ENCODE results near the gene SDSL. TPM values are rescaled to one million over a fixed set of nuclear protein-coding genes. Genes with fewer than 3 reads are reported as not detected.

Gene SDSL
- total and polyA plus RNA-seq, 2 experiments from 2014 or later: not detected

DNA sequence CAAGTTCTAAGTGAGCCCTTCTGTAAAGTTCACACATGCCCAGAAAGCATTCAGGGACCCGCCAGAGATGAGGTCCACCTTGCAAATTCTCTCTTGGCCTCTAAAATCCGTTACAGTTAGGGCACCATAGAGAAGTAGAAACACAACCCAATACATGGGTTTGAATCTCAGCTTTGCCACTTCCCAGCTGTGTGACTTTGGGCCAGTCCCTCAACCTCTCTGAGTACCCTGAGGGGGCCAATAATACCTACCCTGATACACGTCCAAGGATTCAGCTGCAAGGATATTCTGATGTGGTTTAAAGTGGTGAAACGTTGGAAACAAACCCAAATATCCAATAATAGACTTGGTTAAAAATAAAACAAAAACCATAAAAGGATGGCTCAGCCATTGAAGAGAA lies 37.8 kb downstream of the SDSL start:
- H3K27ac Mint-ChIP-seq: no peak overlapping the region
- no peak for DNase-seq (ENCODE audit: low spot score)
- no peak overlapping the region for H3K4me2 ChIP-seq
- no peak for ATAC-seq
- no peak overlapping the region for H3K4me3 Mint-ChIP-seq
- no peak overlapping the region for H3K27ac ChIP-seq (ENCODE audit: low read depth)
- H3K4me3 ChIP-seq: no peak overlapping the region
- H3K36me3 Mint-ChIP-seq (ENCODE audit: low read depth): no peaks in the 10 kb centered on the region
- H4K20me1 ChIP-seq (replicated peaks; ENCODE audit: insufficient read depth): no peaks in the 10 kb centered on the region
- H3K79me2 ChIP-seq (replicated peaks; ENCODE audit: insufficient read depth): no peaks in the 10 kb centered on the region
- TF ChIP-seq, protein P1, sequence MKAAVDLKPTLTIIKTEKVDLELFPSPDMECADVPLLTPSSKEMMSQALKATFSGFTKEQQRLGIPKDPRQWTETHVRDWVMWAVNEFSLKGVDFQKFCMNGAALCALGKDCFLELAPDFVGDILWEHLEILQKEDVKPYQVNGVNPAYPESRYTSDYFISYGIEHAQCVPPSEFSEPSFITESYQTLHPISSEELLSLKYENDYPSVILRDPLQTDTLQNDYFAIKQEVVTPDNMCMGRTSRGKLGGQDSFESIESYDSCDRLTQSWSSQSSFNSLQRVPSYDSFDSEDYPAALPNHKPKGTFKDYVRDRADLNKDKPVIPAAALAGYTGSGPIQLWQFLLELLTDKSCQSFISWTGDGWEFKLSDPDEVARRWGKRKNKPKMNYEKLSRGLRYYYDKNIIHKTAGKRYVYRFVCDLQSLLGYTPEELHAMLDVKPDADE (IDR thresholded peaks at IDR 0.05): no peak
- TF ChIP-seq ZNF114 (CRISPR knock-in tag; IDR thresholded peaks at IDR 0.05) (no peak), STAT1 (IDR thresholded peaks at IDR 0.05; ENCODE audit: unreplicated experiment) (no peak), CREB1 (CRISPR knock-in tag; IDR thresholded peaks at IDR 0.05; ENCODE audit: low read depth) (no peak), POLR2AphosphoS5 (IDR thresholded peaks at IDR 0.05; ENCODE audit: low read depth) (no peak), NANOG (IDR thresholded peaks at IDR 0.05; ENCODE audit: borderline replicate concordance) (no peak), JUNB (IDR thresholded peaks at IDR 0.05; ENCODE audit: unreplicated experiment) (no peak)
- TF ChIP-seq, protein P2, sequence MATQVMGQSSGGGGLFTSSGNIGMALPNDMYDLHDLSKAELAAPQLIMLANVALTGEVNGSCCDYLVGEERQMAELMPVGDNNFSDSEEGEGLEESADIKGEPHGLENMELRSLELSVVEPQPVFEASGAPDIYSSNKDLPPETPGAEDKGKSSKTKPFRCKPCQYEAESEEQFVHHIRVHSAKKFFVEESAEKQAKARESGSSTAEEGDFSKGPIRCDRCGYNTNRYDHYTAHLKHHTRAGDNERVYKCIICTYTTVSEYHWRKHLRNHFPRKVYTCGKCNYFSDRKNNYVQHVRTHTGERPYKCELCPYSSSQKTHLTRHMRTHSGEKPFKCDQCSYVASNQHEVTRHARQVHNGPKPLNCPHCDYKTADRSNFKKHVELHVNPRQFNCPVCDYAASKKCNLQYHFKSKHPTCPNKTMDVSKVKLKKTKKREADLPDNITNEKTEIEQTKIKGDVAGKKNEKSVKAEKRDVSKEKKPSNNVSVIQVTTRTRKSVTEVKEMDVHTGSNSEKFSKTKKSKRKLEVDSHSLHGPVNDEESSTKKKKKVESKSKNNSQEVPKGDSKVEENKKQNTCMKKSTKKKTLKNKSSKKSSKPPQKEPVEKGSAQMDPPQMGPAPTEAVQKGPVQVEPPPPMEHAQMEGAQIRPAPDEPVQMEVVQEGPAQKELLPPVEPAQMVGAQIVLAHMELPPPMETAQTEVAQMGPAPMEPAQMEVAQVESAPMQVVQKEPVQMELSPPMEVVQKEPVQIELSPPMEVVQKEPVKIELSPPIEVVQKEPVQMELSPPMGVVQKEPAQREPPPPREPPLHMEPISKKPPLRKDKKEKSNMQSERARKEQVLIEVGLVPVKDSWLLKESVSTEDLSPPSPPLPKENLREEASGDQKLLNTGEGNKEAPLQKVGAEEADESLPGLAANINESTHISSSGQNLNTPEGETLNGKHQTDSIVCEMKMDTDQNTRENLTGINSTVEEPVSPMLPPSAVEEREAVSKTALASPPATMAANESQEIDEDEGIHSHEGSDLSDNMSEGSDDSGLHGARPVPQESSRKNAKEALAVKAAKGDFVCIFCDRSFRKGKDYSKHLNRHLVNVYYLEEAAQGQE (IDR thresholded peaks at IDR 0.05; ENCODE audit: unreplicated experiment): no peak
- TF ChIP-seq, protein P3, sequence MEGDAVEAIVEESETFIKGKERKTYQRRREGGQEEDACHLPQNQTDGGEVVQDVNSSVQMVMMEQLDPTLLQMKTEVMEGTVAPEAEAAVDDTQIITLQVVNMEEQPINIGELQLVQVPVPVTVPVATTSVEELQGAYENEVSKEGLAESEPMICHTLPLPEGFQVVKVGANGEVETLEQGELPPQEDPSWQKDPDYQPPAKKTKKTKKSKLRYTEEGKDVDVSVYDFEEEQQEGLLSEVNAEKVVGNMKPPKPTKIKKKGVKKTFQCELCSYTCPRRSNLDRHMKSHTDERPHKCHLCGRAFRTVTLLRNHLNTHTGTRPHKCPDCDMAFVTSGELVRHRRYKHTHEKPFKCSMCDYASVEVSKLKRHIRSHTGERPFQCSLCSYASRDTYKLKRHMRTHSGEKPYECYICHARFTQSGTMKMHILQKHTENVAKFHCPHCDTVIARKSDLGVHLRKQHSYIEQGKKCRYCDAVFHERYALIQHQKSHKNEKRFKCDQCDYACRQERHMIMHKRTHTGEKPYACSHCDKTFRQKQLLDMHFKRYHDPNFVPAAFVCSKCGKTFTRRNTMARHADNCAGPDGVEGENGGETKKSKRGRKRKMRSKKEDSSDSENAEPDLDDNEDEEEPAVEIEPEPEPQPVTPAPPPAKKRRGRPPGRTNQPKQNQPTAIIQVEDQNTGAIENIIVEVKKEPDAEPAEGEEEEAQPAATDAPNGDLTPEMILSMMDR (conservative IDR thresholded peaks at IDR 0.05; ENCODE audit: low read depth in 2 of 2): no peak
- no peaks in the 10 kb centered on the region for H3K9me3 Mint-ChIP-seq
- H3K9me2 ChIP-seq (ENCODE audit: insufficient read depth): no peaks in the 10 kb centered on the region
- peaks cover 21% of the 10 kb centered on the region for H3K4me1 ChIP-seq (ENCODE audit: insufficient read depth)
- no peaks in the 10 kb centered on the region; the same call in 1 of the 2 replicates for H3F3A ChIP-seq (replicated peaks; ENCODE audit: low read depth)
- peaks cover 46% of the 10 kb centered on the region for H3K27me3 Mint-ChIP-seq (ENCODE audit: insufficient read depth, low read depth, poor library complexity)
- no peak overlapping the region for H2AFZ ChIP-seq
- peaks cover 32% of the 10 kb centered on the region for H3K4me1 Mint-ChIP-seq
- H3K36me3 ChIP-seq (ENCODE audit: insufficient read depth): no peaks in the 10 kb centered on the region
- peaks cover 46% of the 10 kb centered on the region for H3K27me3 ChIP-seq (ENCODE audit: insufficient read depth)

DNA sequence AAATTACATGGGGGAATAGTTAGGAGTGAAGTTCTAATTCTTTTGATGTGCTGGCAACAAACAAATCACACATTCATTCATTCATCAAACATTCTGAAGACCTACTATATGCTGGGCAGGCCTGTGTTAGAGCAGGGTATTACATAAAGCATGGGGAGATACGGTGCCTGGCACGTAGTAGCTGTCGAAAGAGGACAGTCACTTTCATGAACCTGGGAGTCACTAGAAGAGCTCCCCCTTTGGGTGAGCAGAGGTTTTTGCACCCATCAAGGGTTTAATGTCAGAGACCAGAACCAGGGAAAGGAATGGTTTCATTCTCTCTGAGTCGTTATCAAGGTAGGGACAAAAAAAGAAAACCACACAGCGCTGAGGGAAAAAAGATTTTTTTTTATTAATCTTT lies 39.5 kb downstream of the SDSL start:
- H3K4me2 ChIP-seq: no peak overlapping the region

More for the DNA sequence above, 39.5 kb downstream of the SDSL start:
- Histone ChIP-seq H3K27me3 (ENCODE audit: insufficient read depth) (peaks cover 63% of the 10 kb centered on the region), H3K4me3 (no peak overlapping the region), H4K20me1 (replicated peaks; ENCODE audit: insufficient read depth) (no peaks in the 10 kb centered on the region; the same call in 1 of the 2 replicates), H3F3A (replicated peaks; ENCODE audit: low read depth) (peaks cover 7% of the 10 kb centered on the region), H3K4me1 (ENCODE audit: insufficient read depth) (peaks cover 26% of the 10 kb centered on the region), H2AFZ (no peak overlapping the region), H3K27ac (ENCODE audit: low read depth) (no peak overlapping the region), H3K9me2 (ENCODE audit: insufficient read depth) (no peaks in the 10 kb centered on the region), H3K36me3 (ENCODE audit: insufficient read depth) (no peaks in the 10 kb centered on the region), H3K79me2 (replicated peaks; ENCODE audit: insufficient read depth) (no peaks in the 10 kb centered on the region)
- peak; percentile 82 for DNase-seq (ENCODE audit: low spot score)
- TF ChIP-seq, protein P3 (conservative IDR thresholded peaks at IDR 0.05; ENCODE audit: low read depth in 2 of 2): peak; percentile 79 to 84
- no peak for TF ChIP-seq NANOG (IDR thresholded peaks at IDR 0.05; ENCODE audit: borderline replicate concordance)
- Mint-ChIP-seq H3K36me3 (ENCODE audit: low read depth) (no peaks in the 10 kb centered on the region), H3K4me3 (no peak overlapping the region; the same call in 2 of the 3 replicates), H3K27me3 (ENCODE audit: insufficient read depth, low read depth, poor library complexity) (peaks cover 61% of the 10 kb centered on the region), H3K9me3 (no peaks in the 10 kb centered on the region), H3K27ac (no peak overlapping the region), H3K4me1 (peaks cover 32% of the 10 kb centered on the region)
- ATAC-seq: peak; percentile 16

All from GM23338 (cell line).